ENCODE measurements around the gene SCN1B.

SCN1B gene

GRCh38 chr19:35056513-35057063 is 26.3 kb downstream of the SCN1B start:
- peak; percentile 75 for DNase-seq

GRCh38 chr19:35058370-35058769 is 28.1 kb downstream of the SCN1B start:
- DNase-seq = no peak

DNA sequence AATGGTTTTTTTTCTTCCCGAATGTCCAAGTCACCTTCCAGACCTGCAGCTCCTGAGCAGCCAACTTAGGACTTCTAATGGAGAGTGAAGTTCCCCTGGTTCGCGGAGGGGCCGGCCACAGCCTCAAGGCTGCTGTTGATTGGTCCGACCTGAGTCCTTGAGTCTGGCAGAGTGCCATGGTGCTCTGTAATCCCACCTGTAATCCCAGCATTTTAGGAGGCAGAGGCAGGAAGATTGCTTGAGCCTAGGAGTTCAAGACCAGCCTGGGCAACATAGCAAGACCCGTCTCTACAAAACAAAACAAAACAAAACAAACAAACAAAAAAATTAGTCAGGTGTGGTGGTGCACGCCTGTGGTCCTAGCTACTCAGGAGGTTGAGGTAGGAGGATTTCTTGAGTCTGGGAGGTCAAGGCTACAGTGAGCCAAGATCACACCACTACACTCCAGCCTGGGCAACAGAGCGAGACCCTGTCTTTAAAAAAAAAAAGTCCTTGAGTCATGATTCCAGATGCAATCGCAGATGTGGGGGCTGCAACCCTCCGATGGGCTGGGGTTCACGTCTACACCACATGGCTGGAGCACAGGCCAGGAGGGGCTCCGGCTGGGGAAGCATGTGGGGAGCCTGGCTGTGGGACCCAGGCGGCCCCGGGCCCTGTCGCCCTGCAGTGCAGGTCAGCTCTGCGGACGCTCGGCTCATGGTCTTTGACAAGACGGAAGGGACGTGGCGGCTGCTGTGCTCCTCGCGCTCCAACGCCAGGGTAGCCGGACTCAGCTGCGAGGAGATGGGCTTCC is 28.9 kb downstream of the SCN1B start:
- DNase-seq = no peak

- no peak for DNase-seq
These were observed 29.5 kb downstream of the SCN1B start for GRCh38 chr19:35059799-35060091.

GRCh38 chr19:35060160-35060855 is 30.0 kb downstream of the SCN1B start:
- no peak for DNase-seq

DNA sequence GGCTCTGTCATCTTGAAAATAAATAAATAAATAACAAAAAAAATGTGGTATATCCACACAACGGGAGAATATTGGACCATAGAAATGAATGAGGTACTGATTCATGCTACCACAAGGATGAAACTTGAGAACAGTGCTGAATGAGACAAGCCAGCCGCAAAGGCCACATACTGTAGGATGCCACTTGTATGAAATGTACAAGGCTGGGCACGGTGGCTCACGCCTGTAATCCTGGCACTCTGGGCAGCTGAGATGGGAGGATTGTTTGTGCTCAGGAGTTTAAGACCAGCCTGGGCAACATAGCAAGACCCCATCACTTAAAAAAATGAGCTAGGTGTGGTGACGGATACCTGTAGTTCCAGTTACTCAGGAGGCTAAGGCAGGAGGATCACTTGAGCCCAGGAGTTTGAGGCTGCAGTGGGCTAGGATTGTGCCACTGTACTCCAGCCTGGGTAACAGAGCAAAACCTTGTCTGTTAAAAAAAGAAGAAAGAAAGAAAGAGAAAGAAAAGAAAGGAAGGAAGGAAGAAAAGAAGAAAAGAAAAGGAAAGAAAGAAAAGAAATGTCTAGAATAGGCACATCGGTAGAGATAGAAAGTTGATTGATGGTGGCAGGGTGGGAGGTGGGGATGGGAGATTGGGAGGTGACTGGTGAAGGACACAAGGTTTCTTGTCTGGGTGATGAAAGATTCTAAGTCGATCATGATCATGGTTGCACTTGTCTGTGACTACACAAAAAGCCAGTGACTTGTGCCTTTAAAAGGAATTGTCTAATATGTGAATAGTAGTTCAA is 31.5 kb downstream of the SCN1B start:
- DNase-seq = no peak

DNA sequence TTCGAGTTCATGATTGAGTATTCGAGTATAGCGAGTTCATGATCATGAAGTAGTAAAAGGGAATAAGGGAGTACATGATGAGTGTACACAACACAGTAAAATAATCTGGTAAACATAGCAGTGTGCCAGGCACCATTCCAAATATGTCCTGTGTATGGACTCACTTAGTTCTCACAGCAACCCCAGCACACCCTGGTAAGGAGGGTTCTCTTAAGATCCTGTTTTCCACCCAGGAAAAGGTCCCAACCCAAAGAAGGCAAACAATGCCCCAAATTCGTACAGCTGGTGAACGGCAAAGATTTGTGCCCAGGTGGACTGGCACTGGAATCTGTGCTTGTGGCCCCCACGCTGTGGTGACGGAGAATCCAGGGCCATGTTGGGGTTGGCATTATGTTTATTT is 32.7 kb downstream of the SCN1B start:
- no peak for DNase-seq

- DNase-seq = no peak
These were observed 33.9 kb downstream of the SCN1B start for GRCh38 chr19:35063940-35064818.

- DNase-seq = no peak
These were observed 35.3 kb downstream of the SCN1B start for GRCh38 chr19:35065574-35065973.

DNA sequence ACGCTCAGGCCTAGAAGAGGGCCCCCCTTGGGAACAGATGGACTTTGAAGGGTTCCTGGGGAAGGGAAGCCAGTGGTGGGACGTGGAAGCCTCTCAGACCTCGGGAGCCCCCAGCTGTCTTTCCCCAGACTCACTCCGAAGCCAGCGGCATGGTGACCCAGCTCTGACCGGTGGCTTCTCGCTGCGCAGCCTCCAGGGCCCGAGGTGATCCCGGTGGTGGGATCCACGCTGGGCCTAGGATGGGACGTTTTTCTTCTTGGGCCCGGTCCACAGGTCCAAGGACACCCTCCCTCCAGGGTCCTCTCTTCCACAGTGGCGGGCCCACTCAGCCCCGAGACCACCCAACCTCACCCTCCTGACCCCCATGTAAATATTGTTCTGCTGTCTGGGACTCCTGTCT is 35.9 kb downstream of the SCN1B start:
- DNase-seq = no peak

DNA sequence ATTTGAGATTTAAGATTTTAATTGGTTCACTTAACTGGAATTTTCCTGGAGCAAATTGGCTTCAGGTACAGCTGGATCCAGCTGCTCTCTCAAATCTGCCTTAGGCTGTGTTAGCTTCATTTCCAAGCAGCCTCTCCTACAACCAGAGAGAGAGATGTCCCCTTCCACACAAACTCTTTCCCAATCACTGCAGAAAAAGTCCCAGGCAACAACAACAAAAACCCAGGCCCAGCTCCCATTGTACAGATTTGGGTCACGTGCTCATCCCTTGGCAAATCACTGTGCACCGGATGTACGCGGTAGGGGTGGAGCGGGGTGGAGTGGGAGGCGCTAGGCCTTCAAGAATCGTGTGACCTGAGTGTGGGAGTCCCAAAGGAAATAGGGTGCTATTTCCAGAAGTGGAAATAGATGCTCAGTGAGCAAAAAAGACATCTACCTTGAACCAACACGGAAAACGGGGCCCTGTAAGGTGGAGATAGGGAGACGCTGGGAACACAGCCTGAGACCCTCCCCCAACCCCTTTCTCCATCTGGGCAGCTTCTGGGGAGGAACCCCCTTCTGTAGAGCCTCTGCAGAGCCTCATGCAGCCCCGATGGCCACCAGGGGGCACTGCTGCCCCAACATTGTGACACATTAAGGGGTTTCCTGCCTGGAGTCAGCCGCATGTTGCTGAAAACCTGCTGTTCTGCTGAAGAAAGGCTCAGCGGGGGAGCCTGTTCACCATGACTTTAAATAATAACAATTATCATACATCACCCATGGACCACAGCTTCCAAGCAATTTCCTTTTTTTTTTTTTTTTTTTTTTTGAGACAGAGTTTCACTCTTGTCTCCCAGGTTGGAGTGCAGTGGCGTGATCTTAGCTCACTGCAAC is 36.7 kb downstream of the SCN1B start:
- DNase-seq = peak; percentile 96

DNA sequence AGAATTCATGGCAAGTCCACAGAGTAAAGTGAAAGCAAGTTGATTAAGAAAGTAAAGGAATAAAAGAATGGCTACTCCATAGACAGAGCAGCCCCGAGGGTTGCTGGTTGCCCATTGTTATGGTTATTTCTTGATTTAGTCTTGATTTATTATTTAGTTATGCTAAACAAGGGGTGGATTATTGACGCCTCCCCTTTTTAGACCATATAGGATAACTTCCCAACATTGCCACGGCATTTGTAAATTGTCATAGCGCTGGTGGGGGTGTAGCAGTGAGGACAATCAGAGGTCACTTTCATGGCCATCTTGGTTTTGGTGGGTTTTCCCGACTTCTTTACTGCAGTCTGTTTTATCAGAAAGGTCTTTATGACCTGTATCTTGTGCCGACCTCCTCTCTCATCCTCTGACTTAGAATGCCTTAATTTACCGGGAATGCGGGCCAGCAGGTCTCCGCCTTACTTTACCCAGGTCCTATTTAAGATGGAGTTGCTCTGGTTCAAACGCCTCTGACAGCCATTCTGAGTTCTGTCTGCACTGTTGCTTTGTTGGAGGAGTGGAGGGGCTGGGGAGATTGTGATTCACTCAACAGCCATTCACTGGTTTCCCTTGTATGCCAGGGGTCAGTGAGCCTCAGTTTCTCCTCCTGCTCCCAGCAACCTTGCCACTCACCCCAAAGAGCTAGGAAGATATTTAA is 38.8 kb downstream of the SCN1B start:
- DNase-seq = no peak

- DNase-seq = peak; percentile 44
These were observed 39.4 kb downstream of the SCN1B start for GRCh38 chr19:35069696-35070095.

GRCh38 chr19:35070471-35070870 is 40.2 kb downstream of the SCN1B start:
- no peak for DNase-seq

GRCh38 chr19:35073516-35073915 is 43.2 kb downstream of the SCN1B start:
- no peak for DNase-seq

- DNase-seq = no peak
These were observed 43.7 kb downstream of the SCN1B start for GRCh38 chr19:35073941-35074340.

DNA sequence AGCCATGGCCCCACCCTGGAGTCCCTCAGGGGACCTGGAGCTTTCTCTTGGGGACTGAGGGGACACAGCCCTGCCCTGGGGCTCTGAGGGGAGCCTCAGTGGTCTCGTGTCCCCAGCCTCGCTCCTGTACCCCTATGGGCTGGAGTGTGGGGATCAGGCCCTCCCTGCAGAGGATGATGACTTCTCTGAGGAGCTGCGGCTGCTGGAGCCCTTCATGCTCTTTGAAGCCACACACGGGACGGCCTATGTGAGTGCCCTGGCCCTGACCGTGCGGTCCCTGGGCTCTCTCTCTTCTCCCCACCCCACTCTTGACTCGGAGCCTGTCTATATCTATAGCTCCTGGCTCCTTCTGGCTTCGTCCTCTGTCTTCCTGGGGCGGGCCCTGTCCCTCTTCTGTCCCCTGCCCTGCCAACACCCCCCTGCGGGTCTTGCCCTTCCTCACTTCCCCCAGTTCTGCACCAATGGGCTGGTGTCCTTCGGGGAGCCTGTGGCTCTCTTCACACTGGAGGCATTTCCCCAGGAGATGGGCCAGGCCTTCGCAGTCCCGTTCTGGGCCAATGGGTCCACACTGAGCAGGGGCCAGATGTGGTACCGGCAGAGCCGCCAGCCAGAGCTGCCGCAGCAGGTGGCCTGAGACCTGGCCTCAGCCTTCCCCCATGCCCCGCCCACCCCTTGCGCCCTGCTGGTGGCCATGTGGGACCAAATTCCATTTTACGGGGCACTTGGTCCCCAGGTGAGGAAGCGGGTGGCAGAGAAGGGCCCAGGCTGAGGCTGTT is 44.3 kb downstream of the SCN1B start:
- DNase-seq = no peak

DNA sequence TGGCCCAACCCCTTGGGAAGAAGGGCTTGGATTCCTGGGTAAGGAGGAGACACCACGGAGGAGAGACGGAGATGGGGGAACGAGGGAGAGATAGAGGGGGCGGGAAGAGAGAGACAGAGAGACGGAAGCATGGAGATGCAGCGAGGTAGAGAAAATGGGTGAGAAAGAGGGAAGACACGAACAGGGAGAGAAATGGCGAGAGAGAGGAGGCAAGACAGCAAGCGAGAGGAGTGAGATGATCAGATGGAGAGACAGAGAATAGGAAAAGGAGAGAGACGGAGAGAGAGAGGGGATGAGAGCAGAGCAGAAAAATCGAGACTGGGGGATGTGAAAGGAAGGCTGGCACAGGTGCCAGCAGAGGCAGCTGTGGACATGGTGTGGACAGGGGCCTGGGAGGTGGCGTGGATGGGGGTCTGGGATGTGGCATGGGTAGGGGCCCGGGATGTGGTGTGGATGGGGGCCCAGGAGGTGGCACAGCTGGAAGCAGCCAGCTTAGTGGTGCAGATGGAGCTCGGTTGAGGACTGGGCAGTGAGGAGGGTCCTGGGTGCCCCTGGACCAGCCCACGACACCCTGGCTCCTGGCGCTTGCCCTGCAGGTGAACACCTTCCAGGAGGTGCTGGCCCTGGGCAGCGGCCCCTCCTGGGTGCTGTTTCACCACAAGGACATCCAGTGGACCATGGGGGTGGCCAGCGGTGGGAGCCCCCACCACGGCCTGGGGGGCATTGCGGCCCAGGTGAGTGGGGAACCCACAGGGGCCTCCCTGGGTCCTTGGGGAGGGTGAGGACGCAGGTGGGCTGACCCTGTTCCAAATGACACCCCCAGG is 45.1 kb downstream of the SCN1B start:
- no peak for DNase-seq

DNA sequence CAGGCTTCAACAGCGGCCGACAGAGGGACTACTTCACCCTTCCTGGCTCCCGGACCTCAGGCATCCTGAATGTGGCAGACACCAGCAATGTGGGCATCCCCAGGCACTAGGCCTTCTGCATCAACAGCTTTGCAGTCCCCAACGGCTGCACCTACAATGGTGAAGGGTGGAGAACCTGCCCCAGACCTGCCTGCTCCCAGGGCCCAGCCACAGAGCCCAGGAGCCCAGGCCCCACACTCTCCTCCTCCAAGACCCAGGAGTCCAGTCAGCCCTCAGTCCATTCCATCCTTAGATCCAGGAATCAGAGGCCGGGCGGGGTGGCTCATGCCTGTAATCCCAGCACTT is 45.7 kb downstream of the SCN1B start:
- DNase-seq = no peak

All from NCI-H1694 (cell line).